GM15510 (cell line): Measurements from ENCODE around the gene TAP1.

Experiments used
- POLR2A ChIP-seq: IDR thresholded peaks from 3 replicates; pipeline ENCODE4 v1.6.1; 2011; ENCODE audit warnings: borderline replicate concordance; ENCODE audit not compliant: insufficient read length; ENCODE audit errors: extremely low read depth

TAP1 gene

GRCh38 chr6:32868257-32868788, 14.8 kb upstream of the TAP1 start:
- TF ChIP-seq POLR2A, result no peak

- TF ChIP-seq POLR2A, result no peak
These were observed 14.2 kb upstream of the TAP1 start for GRCh38 chr6:32867554-32868256.

DNA sequence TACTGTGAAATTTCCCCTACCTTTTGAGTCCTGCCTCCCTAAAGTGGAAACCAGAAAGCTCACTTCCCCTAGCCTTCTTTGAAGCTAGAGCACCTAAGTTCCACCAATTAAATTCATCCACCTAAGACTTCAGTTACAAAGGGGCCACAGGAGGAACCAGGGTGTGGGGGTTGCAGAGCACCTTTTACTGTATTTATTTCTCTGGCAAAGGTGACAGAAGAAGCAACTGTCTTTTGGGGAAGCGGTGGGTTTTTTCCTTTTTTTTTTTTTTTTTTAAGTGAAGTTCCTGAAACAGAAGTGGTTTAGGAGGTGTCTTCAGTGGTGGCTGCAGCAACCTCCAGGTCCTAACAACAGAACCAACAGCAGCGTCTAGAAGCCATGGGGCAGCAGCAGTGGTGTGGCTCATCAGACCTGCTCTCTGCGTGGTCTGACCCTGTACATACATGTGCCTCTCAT, 13.5 kb upstream of the TAP1 start:
- no peak for TF ChIP-seq POLR2A

DNA sequence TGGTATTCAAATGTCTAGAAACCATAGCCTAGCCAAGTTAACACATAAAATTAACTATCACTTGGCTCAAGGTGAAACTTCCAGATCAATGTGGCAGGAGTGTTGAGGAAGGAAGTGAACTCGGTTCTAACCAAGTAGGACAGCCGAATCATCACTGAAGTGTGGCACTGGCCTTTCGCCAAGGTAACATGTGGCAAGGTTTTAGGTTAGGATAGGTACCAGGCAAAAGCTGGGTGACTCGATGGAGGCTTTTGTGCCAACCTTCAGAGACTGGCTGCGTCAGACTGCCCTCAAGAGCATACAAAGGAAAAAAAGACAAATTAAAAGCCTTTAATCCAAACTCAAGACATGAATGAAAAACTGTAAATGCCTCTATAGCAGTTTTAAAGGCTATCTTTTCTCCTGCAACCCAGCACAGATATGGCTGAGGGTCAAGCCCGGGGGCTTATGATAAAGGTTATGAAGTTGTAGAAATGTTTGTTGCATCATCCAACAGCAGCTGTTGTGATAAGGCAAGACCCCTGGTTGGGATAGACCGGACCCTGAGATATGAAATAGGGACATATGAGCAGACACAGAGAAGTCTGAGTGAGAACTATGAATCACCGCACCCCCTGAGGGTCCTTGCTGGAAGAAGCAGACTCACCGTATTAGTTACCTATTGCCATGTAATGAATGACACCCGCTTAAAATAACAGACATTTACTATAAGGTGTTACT, 12.4 kb upstream of the TAP1 start:
- TF ChIP-seq POLR2A, result no peak

DNA sequence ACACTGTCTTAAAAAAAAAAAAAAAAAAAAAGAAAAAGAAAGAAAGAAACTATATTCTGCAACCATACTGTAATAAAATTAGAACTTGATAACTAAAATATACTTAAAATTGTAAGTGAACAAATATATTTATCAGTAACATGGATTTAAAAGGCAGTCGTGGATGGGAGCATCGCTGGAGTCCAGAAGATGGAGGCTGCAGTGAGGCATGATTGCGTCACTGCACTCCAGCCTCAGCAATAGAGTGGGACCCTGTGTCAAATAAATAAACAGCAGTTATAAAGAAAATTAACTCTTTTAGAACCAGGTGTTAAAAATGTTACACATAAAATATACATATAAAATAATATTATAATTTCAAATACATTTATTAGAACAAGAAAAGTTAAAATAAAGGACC, 9.2 kb upstream of the TAP1 start:
- no peak for TF ChIP-seq POLR2A

DNA sequence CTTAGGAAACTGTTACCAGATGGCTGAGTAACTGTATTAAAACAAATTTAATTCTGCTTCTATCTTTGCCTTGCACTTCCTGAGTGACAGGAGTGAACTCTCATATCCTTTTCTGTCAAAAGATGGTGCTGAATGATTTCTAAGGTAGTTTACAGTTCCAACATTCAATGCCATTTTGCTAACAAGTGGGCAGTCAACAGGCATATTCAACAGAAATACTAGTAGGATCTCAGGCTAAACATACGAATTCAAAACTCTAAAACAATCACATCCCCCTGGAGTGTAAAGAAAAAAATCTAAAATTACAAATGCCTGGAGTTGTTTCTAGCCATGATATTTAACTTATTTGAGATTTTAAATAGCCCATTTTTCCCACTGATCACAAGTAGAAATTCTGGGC, 7.2 kb upstream of the TAP1 start:
- TF ChIP-seq POLR2A, result no peak

GRCh38 chr6:32858194-32858593, 4.7 kb upstream of the TAP1 start:
- no peak for TF ChIP-seq POLR2A

DNA sequence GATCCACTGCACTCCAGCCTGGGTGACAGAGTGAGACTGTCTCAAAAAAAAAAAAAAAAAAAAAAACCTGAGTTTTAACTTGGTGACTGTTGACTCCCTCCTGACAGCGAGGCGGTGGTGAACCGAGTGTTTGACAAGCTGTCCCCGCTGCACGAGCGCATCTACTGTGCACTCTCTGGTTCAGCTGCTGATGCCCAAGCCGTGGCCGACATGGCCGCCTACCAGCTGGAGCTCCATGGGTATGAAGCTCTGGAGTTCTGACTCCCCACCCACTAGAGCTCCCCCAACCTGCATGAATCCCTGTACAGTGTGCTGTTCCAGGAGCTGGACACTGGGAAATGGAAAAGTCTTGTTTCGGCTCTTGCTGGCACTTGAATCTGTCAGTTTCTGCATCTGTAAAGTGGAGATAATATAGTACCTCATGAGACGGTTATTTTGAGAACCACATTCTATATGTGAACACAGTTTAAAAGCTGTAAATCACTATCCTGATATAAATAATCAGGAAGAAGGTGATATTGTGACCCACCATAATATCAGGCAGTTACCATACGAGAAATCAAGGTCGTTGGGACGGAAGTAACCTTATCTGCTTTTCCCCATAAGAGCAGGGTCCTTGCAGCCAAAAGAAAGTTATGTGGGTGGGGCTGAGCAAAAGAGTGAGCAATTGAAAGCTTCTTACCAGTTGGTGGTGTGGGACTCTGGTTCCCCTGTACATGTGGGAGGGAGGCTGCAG, 3.8 kb upstream of the TAP1 start:
- TF ChIP-seq POLR2A, result no peak

- no peak for TF ChIP-seq POLR2A
These were observed 2.1 kb upstream of the TAP1 start for GRCh38 chr6:32855467-32856174.

- peak; percentile 14 for TF ChIP-seq POLR2A
These were observed 1.1 kb upstream of the TAP1 start for GRCh38 chr6:32854376-32855178.

DNA sequence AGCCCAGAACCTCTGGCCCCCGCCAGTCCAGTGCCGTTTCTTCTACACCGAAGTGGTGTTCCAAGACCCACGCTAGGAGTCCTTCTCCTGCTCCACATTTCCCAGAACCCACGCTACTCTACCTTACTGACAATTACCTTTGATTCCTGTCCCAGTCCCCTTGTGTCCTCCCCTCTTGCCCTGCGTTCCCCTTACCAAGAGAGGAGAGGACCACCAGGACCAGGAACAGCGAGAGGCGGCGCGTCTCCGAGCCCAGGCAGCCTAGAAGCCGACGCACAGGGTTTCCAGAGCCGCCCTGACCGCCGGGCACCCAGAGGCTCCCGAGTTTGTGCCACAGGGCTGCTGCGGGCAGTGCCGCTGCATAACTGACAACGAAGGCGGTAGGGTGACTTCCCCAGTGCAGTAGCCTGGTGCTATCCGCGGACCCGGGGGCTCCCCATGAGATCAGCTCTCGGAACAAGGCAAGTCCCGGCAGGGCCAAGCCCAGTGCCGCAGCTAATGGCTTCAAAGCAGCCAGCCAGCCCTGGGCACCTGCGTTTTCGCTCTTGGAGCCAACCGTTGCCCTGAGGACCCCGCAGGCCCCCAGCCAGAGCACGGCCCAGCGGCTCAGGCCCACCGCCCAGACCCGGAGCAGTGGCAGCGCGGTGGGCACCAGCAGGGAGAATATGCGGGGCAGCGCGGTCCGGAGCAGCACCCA, 512 bp downstream of the TAP1 start:
- peak; percentile 31 for TF ChIP-seq POLR2A

GRCh38 chr6:32852018-32852843, 1.3 kb downstream of the TAP1 start:
- no peak for TF ChIP-seq POLR2A
